HFFc6 (cell line): ENCODE results near the gene SPEN. TPM values are rescaled to one million over a fixed set of nuclear protein-coding genes. Genes with fewer than 3 reads are reported as not detected.

Experiments
- DNase-seq: peaks from one replicate; pipeline ENCODE4 v3.0.0-alpha.2; 2018
- H3K27ac Mint-ChIP-seq: 2 replicates; pipeline ENCODE4 v1.8.0; 2020; ENCODE audit warnings: mild to moderate bottlenecking, mixed read lengths
- H3K27me3 Mint-ChIP-seq: 2 replicates; pipeline ENCODE4 v1.8.0; 2021; ENCODE audit warnings: mild to moderate bottlenecking, moderate library complexity, mixed read lengths; ENCODE audit not compliant: insufficient read depth
- H3K36me3 Mint-ChIP-seq: 2 replicates; pipeline ENCODE4 v1.8.0; 2021; ENCODE audit warnings: low read depth, mixed read lengths
- H3K4me1 Mint-ChIP-seq: 2 replicates; pipeline ENCODE4 v1.8.0; 2020; ENCODE audit warnings: low read depth, mixed read lengths
- H3K4me3 Mint-ChIP-seq: 2 replicates; pipeline ENCODE4 v1.8.0; 2020; ENCODE audit warnings: mild to moderate bottlenecking, moderate library complexity, mixed read lengths
- H3K9me3 Mint-ChIP-seq: 2 replicates; pipeline ENCODE4 v1.8.0; 2020; ENCODE audit warnings: mild to moderate bottlenecking, mixed read lengths
- total RNA-seq, 6 experiments: library from RNA; stranded (reverse); fragmentation: NEBNext Ultra II Directional; extraction: Animal tissue kit (Norgen Biotek cat#: 25700); gene quantifications; 2 replicates in 1 of 6; 3 replicates in 5 of 6; pipeline ENCODE4 v1.2.3, GENCODE V29; 2021
- TF ChIP-seq, protein P1 (sequence below): fragments of 200-600 bp; sonication (generic); IDR thresholded peaks from 2 replicates; pipeline ENCODE4 v1.5.0; 2021; ENCODE audit warnings: antibody characterized with exemption, mild to moderate bottlenecking

SPEN gene
- total RNA-seq, 6 experiments from 2014 or later = 25.7 to 30.2 (median 27.6) TPM

DNA sequence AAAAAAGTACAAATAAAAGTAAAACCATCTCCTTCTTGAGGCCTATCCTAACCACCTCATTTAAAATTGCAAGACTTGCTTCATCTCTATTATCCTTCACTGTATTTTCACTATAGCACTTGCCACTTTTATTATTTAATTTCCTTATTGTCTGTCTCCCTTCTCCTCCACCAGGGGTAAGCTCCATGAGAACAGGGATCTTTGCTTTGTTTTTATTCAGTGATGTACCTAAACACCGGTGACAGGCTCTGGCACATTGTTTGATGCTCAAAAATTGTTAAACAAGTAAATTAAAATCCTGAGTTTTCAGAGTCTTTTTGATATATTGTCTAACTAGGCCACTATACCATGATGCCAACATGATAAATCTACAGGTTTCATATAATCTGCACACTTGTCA, 17.2 kb upstream of the SPEN start:
- H3K27ac Mint-ChIP-seq = no peak overlapping the region
- no peaks in the 10 kb centered on the region for H3K9me3 Mint-ChIP-seq
- TF ChIP-seq, protein P1, sequence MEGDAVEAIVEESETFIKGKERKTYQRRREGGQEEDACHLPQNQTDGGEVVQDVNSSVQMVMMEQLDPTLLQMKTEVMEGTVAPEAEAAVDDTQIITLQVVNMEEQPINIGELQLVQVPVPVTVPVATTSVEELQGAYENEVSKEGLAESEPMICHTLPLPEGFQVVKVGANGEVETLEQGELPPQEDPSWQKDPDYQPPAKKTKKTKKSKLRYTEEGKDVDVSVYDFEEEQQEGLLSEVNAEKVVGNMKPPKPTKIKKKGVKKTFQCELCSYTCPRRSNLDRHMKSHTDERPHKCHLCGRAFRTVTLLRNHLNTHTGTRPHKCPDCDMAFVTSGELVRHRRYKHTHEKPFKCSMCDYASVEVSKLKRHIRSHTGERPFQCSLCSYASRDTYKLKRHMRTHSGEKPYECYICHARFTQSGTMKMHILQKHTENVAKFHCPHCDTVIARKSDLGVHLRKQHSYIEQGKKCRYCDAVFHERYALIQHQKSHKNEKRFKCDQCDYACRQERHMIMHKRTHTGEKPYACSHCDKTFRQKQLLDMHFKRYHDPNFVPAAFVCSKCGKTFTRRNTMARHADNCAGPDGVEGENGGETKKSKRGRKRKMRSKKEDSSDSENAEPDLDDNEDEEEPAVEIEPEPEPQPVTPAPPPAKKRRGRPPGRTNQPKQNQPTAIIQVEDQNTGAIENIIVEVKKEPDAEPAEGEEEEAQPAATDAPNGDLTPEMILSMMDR = 0 out of 2 replicates have a peak, but pooled peaks have one; percentile 7
- peaks cover 7% of the 10 kb centered on the region for H3K36me3 Mint-ChIP-seq
- H3K27me3 Mint-ChIP-seq = no peaks in the 10 kb centered on the region
- H3K4me3 Mint-ChIP-seq = no peak overlapping the region
- peaks cover 25% of the 10 kb centered on the region for H3K4me1 Mint-ChIP-seq
- DNase-seq = no peak

DNA sequence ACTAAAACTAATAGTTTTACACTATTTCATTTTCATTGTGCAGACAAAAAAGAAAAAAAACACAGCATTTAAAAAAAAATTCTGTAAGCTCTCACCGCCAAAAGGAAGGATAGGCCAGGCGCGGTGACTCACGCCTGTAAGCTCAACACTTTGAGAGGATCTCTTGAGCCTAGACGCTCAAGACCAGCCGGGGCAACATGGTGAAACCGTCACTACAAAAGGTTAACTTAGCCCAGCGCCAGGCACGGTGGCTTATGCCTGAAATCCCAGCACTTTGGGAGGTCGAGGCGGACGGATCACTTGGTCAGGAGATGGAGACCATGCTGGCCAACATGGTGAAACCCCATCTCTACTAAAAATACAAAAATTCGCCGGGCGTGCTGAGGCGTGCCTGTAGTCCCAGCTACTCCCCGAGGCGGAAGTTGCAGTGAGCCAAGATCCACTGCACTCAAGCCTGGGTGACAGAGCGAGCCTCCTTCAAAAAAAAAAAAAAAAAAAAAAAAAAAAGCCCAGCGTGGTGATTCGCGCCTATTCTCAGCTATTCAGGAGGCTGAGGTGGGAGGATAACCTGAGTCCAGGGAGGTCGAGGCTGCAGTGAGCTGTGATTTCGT, 14.3 kb upstream of the SPEN start:
- Mint-ChIP-seq H3K36me3 (peaks cover 7% of the 10 kb centered on the region), H3K4me1 (peaks cover 24% of the 10 kb centered on the region), H3K4me3 (peak overlapping the region; percentile 98), H3K9me3 (no peaks in the 10 kb centered on the region), H3K27ac (peak overlapping the region; percentile 98), H3K27me3 (peaks cover 1% of the 10 kb centered on the region; the same call in 1 of the 2 replicates)
- TF ChIP-seq, protein P1 = no peak
- DNase-seq = peak; percentile 15

DNA sequence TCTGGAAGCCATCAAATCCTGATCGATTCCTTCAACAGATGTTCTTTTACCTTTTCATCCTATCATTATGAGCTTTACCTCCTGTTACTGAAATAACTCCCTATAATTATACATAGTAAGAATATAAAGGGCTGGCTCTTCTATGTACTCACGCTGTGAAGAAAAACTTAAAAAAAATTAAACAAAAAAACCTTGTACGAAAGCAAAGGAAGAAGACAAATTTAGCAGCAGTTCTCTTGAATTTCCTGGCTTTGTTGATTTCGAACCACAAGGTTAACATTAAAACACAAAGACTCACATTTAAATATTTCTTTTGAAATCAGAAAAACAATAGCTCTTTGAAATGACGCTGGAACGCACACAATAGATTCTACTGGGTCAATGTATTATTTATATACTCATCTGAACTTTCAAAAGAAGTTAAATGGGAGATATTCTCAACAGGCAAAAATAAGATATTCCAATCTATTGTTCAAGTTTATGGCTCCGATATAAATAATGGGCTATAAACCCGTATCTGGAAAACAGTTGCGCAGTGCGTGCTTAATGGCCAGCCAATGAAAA, 13.6 kb upstream of the SPEN start:
- H3K27ac Mint-ChIP-seq = peak overlapping the region; percentile 98
- peaks cover 7% of the 10 kb centered on the region for H3K36me3 Mint-ChIP-seq
- H3K9me3 Mint-ChIP-seq = no peaks in the 10 kb centered on the region
- peak overlapping the region; percentile 98 for H3K4me3 Mint-ChIP-seq
- TF ChIP-seq, protein P1 = no peak
- peaks cover 1% of the 10 kb centered on the region; the same call in 1 of the 2 replicates for H3K27me3 Mint-ChIP-seq
- H3K4me1 Mint-ChIP-seq = peaks cover 24% of the 10 kb centered on the region
- no peak for DNase-seq

DNA sequence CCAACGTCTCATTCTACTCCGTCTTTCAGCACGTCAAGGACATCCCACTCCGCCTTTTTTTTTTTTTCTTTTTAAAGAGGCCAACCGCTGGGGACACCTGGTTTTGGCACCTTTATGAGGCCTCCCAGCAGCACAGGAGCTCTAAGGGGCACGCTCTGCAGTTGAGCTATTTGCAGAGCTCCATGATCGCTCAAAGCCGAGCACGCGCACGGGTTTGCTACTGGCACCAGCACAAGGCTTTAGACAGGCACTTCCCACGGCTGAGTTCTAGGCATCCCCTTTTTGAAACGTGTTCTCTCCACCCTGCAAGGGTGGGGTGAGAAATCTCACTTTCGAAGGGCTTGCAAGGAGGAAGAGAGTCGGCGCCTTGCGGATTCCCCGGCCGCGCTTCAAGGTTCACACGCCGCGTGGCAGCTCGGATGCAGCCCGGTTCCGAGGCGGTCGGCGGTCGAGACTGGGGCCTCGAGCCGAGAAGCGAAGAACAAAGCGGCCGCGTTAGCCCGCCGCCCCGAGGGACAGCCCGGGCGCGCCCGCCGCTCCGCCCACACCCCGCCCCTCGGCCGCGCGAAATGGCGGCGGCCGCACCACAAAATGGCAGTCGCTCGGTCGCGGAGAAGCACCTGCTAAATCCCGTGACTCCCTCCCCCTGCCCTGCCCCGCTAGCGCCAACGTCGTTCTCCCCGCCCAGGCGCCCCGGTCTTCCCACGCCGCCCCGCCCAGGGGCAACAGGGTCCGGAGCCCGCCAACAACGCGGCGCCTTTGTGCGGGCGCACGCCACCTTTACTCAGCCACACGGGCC, 12.9 kb upstream of the SPEN start:
- TF ChIP-seq, protein P1 = no peak
- peaks cover 24% of the 10 kb centered on the region for H3K4me1 Mint-ChIP-seq
- peak overlapping the region; percentile 98 for H3K4me3 Mint-ChIP-seq
- peaks cover 7% of the 10 kb centered on the region for H3K36me3 Mint-ChIP-seq
- DNase-seq = peak; percentile 81
- H3K9me3 Mint-ChIP-seq = no peaks in the 10 kb centered on the region
- peak overlapping the region; percentile 98 for H3K27ac Mint-ChIP-seq
- H3K27me3 Mint-ChIP-seq = peaks cover 1% of the 10 kb centered on the region; the same call in 1 of the 2 replicates

DNA sequence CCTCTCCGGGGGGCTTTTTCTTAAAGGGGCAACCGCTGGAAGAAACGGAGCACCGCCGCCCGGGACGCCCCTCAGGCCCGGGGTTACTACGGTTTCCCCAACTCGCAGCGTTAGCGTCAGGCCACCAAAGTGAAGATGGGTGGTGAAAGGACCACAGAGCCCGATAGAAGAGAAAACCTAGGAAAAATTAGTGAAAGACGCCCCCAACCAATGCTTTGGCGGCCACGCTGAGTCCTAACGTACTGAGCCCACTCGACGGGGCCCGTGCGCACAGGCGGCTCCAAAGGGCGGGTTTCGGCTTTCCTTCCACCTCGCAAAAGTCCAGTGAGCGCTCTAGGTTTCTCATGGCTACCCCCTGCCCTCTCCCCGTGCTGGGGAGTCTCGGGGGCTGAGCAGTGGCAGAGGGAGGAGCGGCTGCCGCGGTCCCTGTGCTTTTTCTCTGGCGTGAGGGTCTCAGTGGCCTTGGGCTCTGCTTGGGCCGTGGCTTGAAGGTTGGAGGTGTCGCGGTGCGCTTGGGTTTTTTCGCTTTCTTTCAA, 12.2 kb upstream of the SPEN start:
- peaks cover 24% of the 10 kb centered on the region for H3K4me1 Mint-ChIP-seq
- peak overlapping the region; percentile 98 for H3K4me3 Mint-ChIP-seq
- H3K36me3 Mint-ChIP-seq = peaks cover 7% of the 10 kb centered on the region
- DNase-seq = no peak
- H3K9me3 Mint-ChIP-seq = no peaks in the 10 kb centered on the region
- peaks cover 1% of the 10 kb centered on the region; the same call in 1 of the 2 replicates for H3K27me3 Mint-ChIP-seq
- peak overlapping the region; percentile 98 for H3K27ac Mint-ChIP-seq
- TF ChIP-seq, protein P1 = 0 out of 2 replicates have a peak, but pooled peaks have one; percentile 4
